Loucy (cell line): ENCODE results near the gene KLHL25.

ENCODE experiments used
- H2AFZ ChIP-seq: fragments of 200-600 bp; sonication (generic); 2 replicates; pipeline ENCODE4 v1.6.0; 2016; ENCODE audit warnings: antibody characterized with exemption, mild to moderate bottlenecking, low read length, moderate library complexity
- H3F3A ChIP-seq: fragments of 200-600 bp; 2 replicates; pipeline ENCODE4 v1.6.0; 2016; ENCODE audit warnings: antibody characterized with exemption, low read depth, mild to moderate bottlenecking
- H3K27me3 ChIP-seq: fragments of 200-600 bp; sonication (generic); 2 replicates; pipeline ENCODE4 v1.6.1; 2014; ENCODE audit warnings: low read length, mild to moderate bottlenecking; ENCODE audit not compliant: insufficient read depth, poor library complexity, severe bottlenecking
- H3K36me3 ChIP-seq: fragments of 200-600 bp; sonication (generic); 2 replicates; pipeline ENCODE4 v1.6.1; 2016; ENCODE audit warnings: low read length; ENCODE audit not compliant: insufficient read depth
- H3K4me1 ChIP-seq: fragments of 200-600 bp; sonication (generic); 2 replicates; pipeline ENCODE4 v1.5.1; 2014; ENCODE audit warnings: low read length, mild to moderate bottlenecking; ENCODE audit not compliant: insufficient read depth, poor library complexity, severe bottlenecking
- H3K4me2 ChIP-seq: fragments of 200-600 bp; sonication (generic); 2 replicates; pipeline ENCODE4 v1.6.0; 2014; ENCODE audit warnings: antibody characterized with exemption, low read length, low read depth, mild to moderate bottlenecking; ENCODE audit not compliant: poor library complexity, severe bottlenecking
- H3K4me3 ChIP-seq: fragments of 200-600 bp; sonication (generic); 2 replicates; pipeline ENCODE4 v1.5.1; 2014; ENCODE audit warnings: low read length, mild to moderate bottlenecking, mixed read lengths; ENCODE audit not compliant: poor library complexity, severe bottlenecking
- H3K79me2 ChIP-seq: fragments of 200-600 bp; sonication (generic); 2 replicates; pipeline ENCODE4 v1.6.1; 2014; ENCODE audit warnings: low read length; ENCODE audit not compliant: insufficient read depth
- H3K9ac ChIP-seq: fragments of 200-600 bp; sonication (generic); 2 replicates; pipeline ENCODE4 v1.6.0; 2014; ENCODE audit warnings: mild to moderate bottlenecking, low read depth, low read length, moderate library complexity; ENCODE audit not compliant: poor library complexity, severe bottlenecking
- H3K9me2 ChIP-seq: fragments of 200-600 bp; sonication (generic); replicated peaks from 2 replicates; pipeline ENCODE4 v1.6.1; 2016; ENCODE audit warnings: low read depth, low read length, mixed read lengths
- H3K9me3 ChIP-seq: fragments of 200-600 bp; sonication (generic); 2 replicates; pipeline ENCODE4 v1.6.1; 2014; ENCODE audit warnings: mild to moderate bottlenecking, antibody characterized with exemption, low read length, low read depth; ENCODE audit not compliant: insufficient read depth
- H4K20me1 ChIP-seq: fragments of 200-600 bp; sonication (generic); 2 replicates; pipeline ENCODE4 v1.6.0; 2014; ENCODE audit warnings: antibody characterized with exemption, low read length, mild to moderate bottlenecking; ENCODE audit not compliant: insufficient read depth, poor library complexity, severe bottlenecking
- EZH2phosphoT487 ChIP-seq: fragments of 200-600 bp; IDR thresholded peaks from 2 replicates; pipeline ENCODE4 v1.6.1; 2018; ENCODE audit warnings: antibody characterized with exemption, mild to moderate bottlenecking, moderate library complexity, borderline replicate concordance
- TF ChIP-seq, protein P1 (sequence below): fragments of 200-600 bp; sonication (generic); conservative IDR thresholded peaks from 2 replicates; pipeline ENCODE4 v1.5.1; 2014; ENCODE audit warnings: mild to moderate bottlenecking, antibody characterized with exemption, low read length

KLHL25 gene

GRCh38 chr15:85733416-85733815 is 61.3 kb downstream of the KLHL25 start:
- Histone ChIP-seq H3K36me3 (peaks cover 81% of the 10 kb centered on the region; the same call in 1 of the 2 replicates), H3K4me3 (no peak overlapping the region)

DNA sequence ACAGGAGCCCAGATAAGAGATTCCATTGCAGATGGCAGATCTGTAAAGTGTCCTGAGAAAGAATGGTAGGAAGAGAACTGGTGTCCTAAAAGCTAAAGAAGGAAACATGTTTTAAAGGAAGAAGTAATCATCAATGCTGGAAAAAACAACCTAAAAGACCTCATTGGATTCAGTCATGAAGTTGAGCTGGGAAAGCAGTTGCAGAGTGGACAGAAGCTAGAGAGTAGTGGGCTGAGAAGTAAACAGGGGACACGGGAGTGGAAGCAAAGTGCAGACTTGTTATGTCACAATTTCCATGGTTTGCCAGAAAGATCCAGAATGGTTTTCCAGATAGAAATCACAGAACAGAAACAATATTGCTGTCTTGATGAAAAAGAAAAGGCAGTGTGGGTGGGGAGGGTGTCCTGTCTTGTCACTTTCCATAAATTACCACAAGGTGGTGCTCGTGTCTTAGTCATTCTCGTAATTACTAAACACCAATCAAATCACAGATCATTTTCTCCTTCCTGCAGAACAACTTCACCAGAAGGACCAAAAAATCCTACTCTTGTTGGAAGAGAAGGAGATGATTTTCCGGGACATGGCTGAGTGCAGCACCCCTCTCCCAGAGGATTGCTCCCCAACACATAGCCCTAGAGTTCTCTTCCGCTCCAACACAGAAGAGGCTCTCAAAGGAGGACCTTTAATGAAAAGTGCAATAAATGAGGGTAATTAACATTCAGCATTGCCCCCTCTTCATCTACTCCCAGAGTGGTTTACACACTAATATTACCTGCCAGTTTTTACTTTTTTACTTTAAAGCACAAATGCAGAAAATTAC is 64.5 kb downstream of the KLHL25 start:
- H3K4me1 ChIP-seq = no peaks in the 10 kb centered on the region
- H3K9me2 ChIP-seq = no peaks in the 10 kb centered on the region
- no peaks in the 10 kb centered on the region for H3K79me2 ChIP-seq
- no peaks in the 10 kb centered on the region for H3K27me3 ChIP-seq
- no peak overlapping the region for H3K4me3 ChIP-seq
- H3K9ac ChIP-seq = no peak overlapping the region
- no peak overlapping the region for H3K4me2 ChIP-seq
- H3K36me3 ChIP-seq = peaks cover 86% of the 10 kb centered on the region
- H2AFZ ChIP-seq = no peak overlapping the region
- no peaks in the 10 kb centered on the region for H3F3A ChIP-seq
- H4K20me1 ChIP-seq = no peaks in the 10 kb centered on the region
- TF ChIP-seq, protein P1, sequence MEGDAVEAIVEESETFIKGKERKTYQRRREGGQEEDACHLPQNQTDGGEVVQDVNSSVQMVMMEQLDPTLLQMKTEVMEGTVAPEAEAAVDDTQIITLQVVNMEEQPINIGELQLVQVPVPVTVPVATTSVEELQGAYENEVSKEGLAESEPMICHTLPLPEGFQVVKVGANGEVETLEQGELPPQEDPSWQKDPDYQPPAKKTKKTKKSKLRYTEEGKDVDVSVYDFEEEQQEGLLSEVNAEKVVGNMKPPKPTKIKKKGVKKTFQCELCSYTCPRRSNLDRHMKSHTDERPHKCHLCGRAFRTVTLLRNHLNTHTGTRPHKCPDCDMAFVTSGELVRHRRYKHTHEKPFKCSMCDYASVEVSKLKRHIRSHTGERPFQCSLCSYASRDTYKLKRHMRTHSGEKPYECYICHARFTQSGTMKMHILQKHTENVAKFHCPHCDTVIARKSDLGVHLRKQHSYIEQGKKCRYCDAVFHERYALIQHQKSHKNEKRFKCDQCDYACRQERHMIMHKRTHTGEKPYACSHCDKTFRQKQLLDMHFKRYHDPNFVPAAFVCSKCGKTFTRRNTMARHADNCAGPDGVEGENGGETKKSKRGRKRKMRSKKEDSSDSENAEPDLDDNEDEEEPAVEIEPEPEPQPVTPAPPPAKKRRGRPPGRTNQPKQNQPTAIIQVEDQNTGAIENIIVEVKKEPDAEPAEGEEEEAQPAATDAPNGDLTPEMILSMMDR = peak; percentile 78
- TF ChIP-seq EZH2phosphoT487 = no peak
- H3K9me3 ChIP-seq = peaks cover 4% of the 10 kb centered on the region; the same call in 1 of the 2 replicates

More at GRCh38 chr15:85733416-85733815, 61.3 kb downstream of the KLHL25 start:
- Histone ChIP-seq H3K4me1 (no peaks in the 10 kb centered on the region), H3K4me2 (no peak overlapping the region), H3K9ac (no peak overlapping the region), H2AFZ (no peak overlapping the region), H3K9me3 (peaks cover 4% of the 10 kb centered on the region; the same call in 1 of the 2 replicates), H3K27me3 (no peaks in the 10 kb centered on the region), H3F3A (no peaks in the 10 kb centered on the region), H3K79me2 (no peaks in the 10 kb centered on the region), H4K20me1 (no peaks in the 10 kb centered on the region), H3K9me2 (no peaks in the 10 kb centered on the region)
- no peak for TF ChIP-seq EZH2phosphoT487
- TF ChIP-seq, protein P1 = no peak

DNA sequence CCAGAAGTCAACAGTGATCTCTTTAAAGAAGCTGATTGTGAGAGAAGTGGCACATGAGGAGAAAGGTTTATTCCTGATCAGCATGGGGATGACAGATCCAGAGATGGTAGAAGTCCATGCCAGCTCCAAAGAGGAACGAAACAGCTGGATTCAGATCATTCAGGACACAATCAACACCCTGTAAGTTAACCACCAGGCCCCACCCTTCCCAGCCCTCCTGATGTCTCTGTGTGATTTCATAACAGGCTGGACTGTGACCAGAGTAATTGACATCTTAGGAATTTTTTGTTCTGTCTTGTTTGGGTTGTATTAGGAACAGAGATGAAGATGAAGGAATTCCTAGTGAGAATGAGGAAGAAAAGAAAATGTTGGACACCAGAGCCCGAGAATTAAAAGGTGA is 67.7 kb downstream of the KLHL25 start:
- Histone ChIP-seq H4K20me1 (no peaks in the 10 kb centered on the region), H3F3A (no peaks in the 10 kb centered on the region), H3K27me3 (no peaks in the 10 kb centered on the region), H3K9me2 (no peaks in the 10 kb centered on the region), H2AFZ (no peak overlapping the region), H3K4me3 (no peak overlapping the region), H3K9ac (no peak overlapping the region), H3K4me2 (no peak overlapping the region), H3K36me3 (peaks cover 92% of the 10 kb centered on the region), H3K9me3 (no peaks in the 10 kb centered on the region), H3K4me1 (no peaks in the 10 kb centered on the region), H3K79me2 (no peaks in the 10 kb centered on the region)
- TF ChIP-seq, protein P1 = no peak
- TF ChIP-seq EZH2phosphoT487 = no peak
